ENCODE measurements around the gene RAG2.
A peak's percentile ranks its signal among the peaks of the same experiment; 100 is the strongest.

RAG2 gene

DNA sequence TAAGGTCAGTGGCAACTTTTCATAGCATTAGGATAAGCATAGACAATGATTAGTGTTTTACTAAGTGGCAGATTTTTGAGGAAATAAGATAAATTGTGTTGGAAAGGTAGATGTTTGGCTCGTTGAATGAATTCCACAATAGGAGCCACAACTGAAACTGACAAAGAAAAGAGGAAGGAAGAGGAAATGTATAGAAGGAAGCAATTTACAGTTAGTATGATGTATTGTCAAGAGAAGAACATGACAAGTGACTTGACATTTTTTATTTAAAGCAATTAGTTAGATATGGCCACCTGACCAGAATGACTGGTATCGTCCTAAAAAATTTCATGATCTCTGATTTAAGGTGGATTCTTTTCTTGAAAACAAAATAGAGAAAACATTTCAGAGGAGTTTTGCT, 3.1 kb upstream of the RAG2 start:
- Histone ChIP-seq H3K9ac (ENCODE audit: low read depth in 1 of 2, low read length in 2 of 2) (no peak overlapping the region), H3K27me3 (ENCODE audit: control insufficient read depth in 1 of 2, insufficient read depth in 2 of 2, low read length in 2 of 2) (no peaks in the 10 kb centered on the region), H3K4me1 (ENCODE audit: control insufficient read depth in 1 of 2, insufficient read depth in 2 of 2, low read length in 2 of 2) (peaks cover 0 to 3% of the 10 kb centered on the region in 2 donors), H3K36me3 (ENCODE audit: control insufficient read depth in 1 of 2, insufficient read depth in 2 of 2, low read length in 2 of 2) (no peaks in the 10 kb centered on the region), H3K27ac (ENCODE audit: low read depth, low read length) (no peak overlapping the region), H3K4me3 (ENCODE audit: low read depth in 1 of 2, low read length in 2 of 2) (no peak overlapping the region), H3K9me3 (ENCODE audit: control insufficient read depth in 1 of 2, low read length in 2 of 2) (no peaks in the 10 kb centered on the region)

DNA sequence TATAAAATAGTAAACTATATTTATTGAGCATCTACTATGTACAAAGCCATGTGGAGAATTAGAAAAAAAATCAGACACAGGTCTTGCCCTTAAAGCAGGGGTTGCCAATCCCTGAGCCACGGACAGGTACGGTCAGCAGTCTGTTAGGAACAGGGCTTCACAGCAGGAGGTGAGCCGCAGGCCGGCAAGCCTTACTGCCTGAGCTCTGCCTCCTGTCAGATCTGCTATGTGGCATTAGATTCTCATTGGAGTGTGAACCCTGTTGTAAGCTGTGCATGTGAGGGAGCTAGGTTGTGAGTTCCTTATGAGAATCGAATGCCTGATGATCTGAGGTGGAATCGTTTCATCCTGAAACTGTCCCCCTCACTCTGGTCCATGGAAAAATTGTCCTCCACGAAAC, 2.1 kb upstream of the RAG2 start:
- Histone ChIP-seq H3K9ac (ENCODE audit: low read depth in 1 of 2, low read length in 2 of 2) (no peak overlapping the region), H3K4me1 (ENCODE audit: control insufficient read depth in 1 of 2, insufficient read depth in 2 of 2, low read length in 2 of 2) (peaks cover 0 to 9% of the 10 kb centered on the region in 2 donors), H3K27me3 (ENCODE audit: control insufficient read depth in 1 of 2, insufficient read depth in 2 of 2, low read length in 2 of 2) (no peaks in the 10 kb centered on the region), H3K4me3 (ENCODE audit: low read depth in 1 of 2, low read length in 2 of 2) (no peak overlapping the region), H3K9me3 (ENCODE audit: control insufficient read depth in 1 of 2, low read length in 2 of 2) (no peaks in the 10 kb centered on the region), H3K36me3 (ENCODE audit: control insufficient read depth in 1 of 2, insufficient read depth in 2 of 2, low read length in 2 of 2) (no peaks in the 10 kb centered on the region), H3K27ac (ENCODE audit: low read depth, low read length) (no peak overlapping the region)

DNA sequence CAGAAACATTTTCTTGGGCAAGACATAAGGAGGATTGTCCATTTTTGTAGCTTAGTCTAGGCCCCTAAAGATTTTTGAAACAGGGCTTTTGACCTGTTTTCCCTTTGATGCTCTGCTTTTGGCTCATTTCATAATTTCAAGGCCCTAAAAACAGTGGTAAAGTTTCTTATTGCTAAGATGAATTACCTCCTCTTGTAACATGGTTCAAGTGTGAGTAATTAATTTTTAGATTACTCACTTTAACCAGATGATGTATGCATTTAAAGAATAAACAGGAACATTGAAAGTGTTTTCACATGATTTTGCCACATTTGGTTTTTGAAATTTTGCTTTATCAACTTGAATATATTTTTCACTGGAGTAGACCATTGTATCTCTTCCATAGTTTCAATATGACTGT, 1.2 kb downstream of the RAG2 start:
- no peak overlapping the region for H3K27ac ChIP-seq (ENCODE audit: low read depth, low read length)
- no peaks in the 10 kb centered on the region for H3K9me3 ChIP-seq (ENCODE audit: control insufficient read depth in 1 of 2, low read length in 2 of 2)
- H3K4me1 ChIP-seq (ENCODE audit: control insufficient read depth in 1 of 2, insufficient read depth in 2 of 2, low read length in 2 of 2) = peaks cover 0 to 8% of the 10 kb centered on the region in 2 donors
- no peaks in the 10 kb centered on the region for H3K36me3 ChIP-seq (ENCODE audit: control insufficient read depth in 1 of 2, insufficient read depth in 2 of 2, low read length in 2 of 2)
- no peak overlapping the region for H3K9ac ChIP-seq (ENCODE audit: low read depth in 1 of 2, low read length in 2 of 2)
- H3K27me3 ChIP-seq (ENCODE audit: control insufficient read depth in 1 of 2, insufficient read depth in 2 of 2, low read length in 2 of 2) = peaks cover 0 to 4% of the 10 kb centered on the region in 2 donors
- H3K4me3 ChIP-seq (ENCODE audit: low read depth in 1 of 2, low read length in 2 of 2) = no peak overlapping the region

DNA sequence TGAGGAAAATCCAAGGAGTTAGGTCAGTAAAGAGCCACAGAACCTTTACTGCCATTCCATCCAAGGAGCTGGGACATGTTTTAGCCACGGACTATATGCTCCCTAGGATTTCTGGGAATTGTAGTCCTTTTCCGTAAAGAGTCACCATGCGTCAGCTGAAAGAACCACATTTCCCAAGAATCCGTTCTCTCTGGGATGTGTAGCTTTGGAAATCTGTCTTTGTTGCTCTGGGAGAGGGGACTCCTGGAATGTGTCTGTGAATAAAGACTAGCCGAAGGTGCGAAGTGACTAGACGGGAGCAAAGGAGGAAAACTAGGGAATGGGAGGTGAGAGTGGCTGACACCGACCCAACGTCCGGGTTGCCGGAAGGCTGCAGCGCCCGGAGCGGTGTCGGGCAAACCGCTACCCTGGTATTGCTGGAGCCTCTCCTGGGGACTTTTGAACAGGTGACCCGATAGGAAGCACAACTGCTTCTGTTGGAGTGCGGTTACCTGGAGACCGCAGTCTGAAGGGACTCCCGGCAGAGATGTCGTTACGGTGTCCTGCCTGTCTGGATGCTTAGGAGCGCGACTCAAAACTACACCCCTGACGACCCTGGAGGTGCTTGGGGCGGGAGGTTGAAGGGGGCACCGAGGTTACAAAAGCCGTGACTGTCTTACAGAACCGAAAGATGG, 3.6 kb downstream of the RAG2 start, which contains the start of gene IFTAP:
Gene IFTAP (plus strand): TSS at position 187 of the 674 bp plus-strand sequence. CDS start 15,602 bp downstream, outside the sequence.
- Histone ChIP-seq H3K27me3 (ENCODE audit: control insufficient read depth in 1 of 2, insufficient read depth in 2 of 2, low read length in 2 of 2) (peaks cover 0 to 4% of the 10 kb centered on the region in 2 donors), H3K4me3 (ENCODE audit: low read depth in 1 of 2, low read length in 2 of 2) (peak within 1 kb of the TSS; percentile 92 to 94), H3K36me3 (ENCODE audit: control insufficient read depth in 1 of 2, insufficient read depth in 2 of 2, low read length in 2 of 2) (no peaks in the 10 kb centered on the region), H3K4me1 (ENCODE audit: control insufficient read depth in 1 of 2, insufficient read depth in 2 of 2, low read length in 2 of 2) (peaks cover 0 to 8% of the 10 kb centered on the region in 2 donors), H3K9me3 (ENCODE audit: control insufficient read depth in 1 of 2, low read length in 2 of 2) (no peaks in the 10 kb centered on the region), H3K9ac (ENCODE audit: low read depth in 1 of 2, low read length in 2 of 2) (peak within 1 kb of the TSS; percentile 49 to 67), H3K27ac (ENCODE audit: low read depth, low read length) (no peak within 1 kb of the TSS)

DNA sequence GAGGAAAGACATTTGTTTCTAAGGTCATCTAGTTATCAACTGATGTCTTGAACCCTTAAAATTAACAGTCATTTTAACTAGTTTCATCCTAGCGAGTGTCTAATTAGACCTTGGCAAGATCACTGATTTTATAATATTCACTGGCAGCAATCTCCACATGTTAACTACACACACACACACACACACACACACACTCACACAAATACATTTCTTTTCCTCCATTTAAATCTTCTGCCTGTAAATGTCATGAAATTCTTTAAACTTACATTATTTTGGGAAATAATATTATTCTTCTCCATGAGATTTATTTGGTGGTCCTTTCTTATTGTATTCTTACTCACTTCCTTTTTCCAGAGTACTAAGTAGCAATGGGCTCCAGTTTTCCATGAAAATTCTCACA, 6.6 kb downstream of the RAG2 start:
- no peak overlapping the region for H3K27ac ChIP-seq (ENCODE audit: low read depth, low read length)
- H3K9me3 ChIP-seq (ENCODE audit: control insufficient read depth in 1 of 2, low read length in 2 of 2) = no peaks in the 10 kb centered on the region
- H3K4me3 ChIP-seq (ENCODE audit: low read depth in 1 of 2, low read length in 2 of 2) = no peak overlapping the region
- H3K9ac ChIP-seq (ENCODE audit: low read depth in 1 of 2, low read length in 2 of 2) = no peak overlapping the region
- H3K4me1 ChIP-seq (ENCODE audit: control insufficient read depth in 1 of 2, insufficient read depth in 2 of 2, low read length in 2 of 2) = peaks cover 0 to 8% of the 10 kb centered on the region in 2 donors
- no peaks in the 10 kb centered on the region for H3K36me3 ChIP-seq (ENCODE audit: control insufficient read depth in 1 of 2, insufficient read depth in 2 of 2, low read length in 2 of 2)
- H3K27me3 ChIP-seq (ENCODE audit: control insufficient read depth in 1 of 2, insufficient read depth in 2 of 2, low read length in 2 of 2) = peaks cover 0 to 4% of the 10 kb centered on the region in 2 donors

DNA sequence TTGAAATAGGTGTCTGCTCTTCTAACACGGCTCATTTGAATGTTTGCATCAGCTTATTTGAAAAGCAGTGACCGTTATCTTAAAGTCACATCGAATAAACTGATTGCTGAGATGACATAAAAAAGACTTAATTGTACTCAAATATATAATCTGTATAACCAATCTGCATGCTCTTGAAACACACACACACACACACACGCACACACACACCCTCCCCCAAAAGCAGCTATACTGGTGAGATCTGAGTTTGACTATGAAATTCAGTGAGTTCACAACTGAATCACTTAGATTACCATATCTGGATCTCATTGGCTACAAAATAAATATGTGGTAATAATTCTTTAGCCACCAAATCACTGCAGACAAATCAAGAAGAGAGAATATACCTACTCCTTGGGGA, 7.5 kb downstream of the RAG2 start:
- no peaks in the 10 kb centered on the region for H3K36me3 ChIP-seq (ENCODE audit: control insufficient read depth in 1 of 2, insufficient read depth in 2 of 2, low read length in 2 of 2)
- H3K9ac ChIP-seq (ENCODE audit: low read depth in 1 of 2, low read length in 2 of 2) = no peak overlapping the region
- peaks cover 0 to 6% of the 10 kb centered on the region in 2 donors for H3K4me1 ChIP-seq (ENCODE audit: control insufficient read depth in 1 of 2, insufficient read depth in 2 of 2, low read length in 2 of 2)
- no peak overlapping the region for H3K27ac ChIP-seq (ENCODE audit: low read depth, low read length)
- H3K9me3 ChIP-seq (ENCODE audit: control insufficient read depth in 1 of 2, low read length in 2 of 2) = no peaks in the 10 kb centered on the region
- peaks cover 0 to 4% of the 10 kb centered on the region in 2 donors for H3K27me3 ChIP-seq (ENCODE audit: control insufficient read depth in 1 of 2, insufficient read depth in 2 of 2, low read length in 2 of 2)
- no peak overlapping the region for H3K4me3 ChIP-seq (ENCODE audit: low read depth in 1 of 2, low read length in 2 of 2)

DNA sequence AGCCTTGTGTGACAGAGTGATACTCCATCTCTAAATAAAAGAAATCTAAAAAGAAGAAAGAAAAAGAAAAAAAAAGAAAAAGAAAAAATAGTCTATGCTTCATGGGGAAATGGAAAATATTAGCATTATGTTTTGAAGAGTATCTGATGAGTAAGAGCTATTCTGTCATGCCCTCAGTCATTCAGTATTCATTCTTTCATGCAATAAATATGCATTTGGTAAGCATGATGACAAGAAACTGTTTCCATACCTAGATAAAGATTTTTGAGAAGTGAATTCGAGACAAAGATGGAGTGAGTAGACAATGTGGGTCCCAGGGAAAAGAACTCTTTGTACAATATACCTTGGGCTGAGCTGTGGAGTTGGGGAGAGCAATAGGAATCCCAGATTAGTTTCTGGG, 9.9 kb downstream of the RAG2 start:
- no peaks in the 10 kb centered on the region for H3K36me3 ChIP-seq (ENCODE audit: control insufficient read depth in 1 of 2, insufficient read depth in 2 of 2, low read length in 2 of 2)
- no peak overlapping the region for H3K9ac ChIP-seq (ENCODE audit: low read depth in 1 of 2, low read length in 2 of 2)
- peaks cover 0 to 4% of the 10 kb centered on the region in 2 donors for H3K27me3 ChIP-seq (ENCODE audit: control insufficient read depth in 1 of 2, insufficient read depth in 2 of 2, low read length in 2 of 2)
- no peaks in the 10 kb centered on the region for H3K9me3 ChIP-seq (ENCODE audit: control insufficient read depth in 1 of 2, low read length in 2 of 2)
- H3K4me3 ChIP-seq (ENCODE audit: low read depth in 1 of 2, low read length in 2 of 2) = no peak overlapping the region
- H3K27ac ChIP-seq (ENCODE audit: low read depth, low read length) = no peak overlapping the region
- H3K4me1 ChIP-seq (ENCODE audit: control insufficient read depth in 1 of 2, insufficient read depth in 2 of 2, low read length in 2 of 2) = no peaks in the 10 kb centered on the region

DNA sequence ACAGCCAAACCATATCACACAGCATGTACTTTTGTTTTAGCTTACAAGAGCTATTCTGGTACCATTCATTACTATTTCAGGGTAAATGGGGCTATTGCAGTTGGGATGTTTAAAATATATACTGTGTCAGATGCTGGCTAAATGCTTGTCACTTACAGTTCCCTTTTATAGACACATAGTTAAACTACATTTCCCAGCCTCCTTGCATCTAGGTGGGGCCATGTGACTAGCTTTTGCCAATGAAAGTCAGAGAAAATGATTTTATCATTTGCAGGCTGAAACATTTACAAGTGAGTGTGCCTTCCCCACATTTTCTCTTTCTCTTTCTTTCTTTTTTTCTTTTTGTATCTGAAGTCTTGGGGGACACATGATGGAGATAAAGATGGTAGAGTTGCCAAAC, 11.5 kb downstream of the RAG2 start:
- no peaks in the 10 kb centered on the region for H3K27me3 ChIP-seq (ENCODE audit: control insufficient read depth in 1 of 2, insufficient read depth in 2 of 2, low read length in 2 of 2)
- no peaks in the 10 kb centered on the region for H3K36me3 ChIP-seq (ENCODE audit: control insufficient read depth in 1 of 2, insufficient read depth in 2 of 2, low read length in 2 of 2)
- H3K4me1 ChIP-seq (ENCODE audit: control insufficient read depth in 1 of 2, insufficient read depth in 2 of 2, low read length in 2 of 2) = no peaks in the 10 kb centered on the region
- no peak overlapping the region for H3K4me3 ChIP-seq (ENCODE audit: low read depth in 1 of 2, low read length in 2 of 2)
- H3K9me3 ChIP-seq (ENCODE audit: control insufficient read depth in 1 of 2, low read length in 2 of 2) = no peaks in the 10 kb centered on the region
- no peak overlapping the region for H3K9ac ChIP-seq (ENCODE audit: low read depth in 1 of 2, low read length in 2 of 2)
- H3K27ac ChIP-seq (ENCODE audit: low read depth, low read length) = no peak overlapping the region

DNA sequence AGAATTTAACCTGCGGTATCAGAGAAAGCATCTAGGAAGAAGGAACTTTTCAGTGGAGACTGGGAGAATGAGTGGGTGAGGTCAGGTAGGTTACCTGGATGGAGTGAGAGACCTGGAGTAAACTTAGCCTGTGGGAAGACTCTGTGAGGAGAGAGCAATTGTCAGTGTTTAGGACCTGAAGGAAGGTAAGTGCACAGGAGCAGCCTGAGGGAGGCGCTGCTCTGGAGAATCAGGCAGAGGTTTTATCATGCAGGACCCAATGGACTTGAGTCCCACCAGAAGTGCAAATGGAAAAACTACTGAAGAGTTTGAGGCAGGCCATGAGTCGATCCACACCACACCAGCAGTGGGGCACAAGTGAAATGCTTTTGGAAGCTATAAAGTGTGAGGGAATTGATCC, 14.4 kb downstream of the RAG2 start:
- Histone ChIP-seq H3K36me3 (ENCODE audit: control insufficient read depth in 1 of 2, insufficient read depth in 2 of 2, low read length in 2 of 2) (no peaks in the 10 kb centered on the region), H3K27ac (ENCODE audit: low read depth, low read length) (no peak overlapping the region), H3K9me3 (ENCODE audit: control insufficient read depth in 1 of 2, low read length in 2 of 2) (no peaks in the 10 kb centered on the region), H3K27me3 (ENCODE audit: control insufficient read depth in 1 of 2, insufficient read depth in 2 of 2, low read length in 2 of 2) (no peaks in the 10 kb centered on the region), H3K4me1 (ENCODE audit: control insufficient read depth in 1 of 2, insufficient read depth in 2 of 2, low read length in 2 of 2) (no peaks in the 10 kb centered on the region), H3K9ac (ENCODE audit: low read depth in 1 of 2, low read length in 2 of 2) (no peak overlapping the region), H3K4me3 (ENCODE audit: low read depth in 1 of 2, low read length in 2 of 2) (no peak overlapping the region)

DNA sequence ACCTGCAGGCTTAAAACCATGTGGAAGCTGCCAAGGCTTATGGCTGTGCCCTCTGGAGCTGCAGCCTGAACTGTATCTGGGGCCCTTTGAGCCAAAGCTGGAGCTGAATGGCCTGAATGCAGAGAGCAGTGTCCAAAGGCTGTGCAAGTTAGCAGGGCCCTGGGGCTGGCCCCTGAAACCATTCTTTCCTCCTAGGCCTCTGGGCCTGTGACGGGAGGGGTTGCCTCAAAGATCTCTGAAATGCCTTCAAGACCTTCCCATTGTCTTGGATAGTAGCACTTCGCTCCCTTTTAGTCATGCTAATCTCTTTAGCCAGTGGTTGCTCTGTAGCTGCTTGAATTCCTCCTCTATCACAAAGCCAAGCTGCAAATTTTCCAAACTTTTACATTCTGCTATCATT, 16.5 kb downstream of the RAG2 start:
- Histone ChIP-seq H3K9me3 (ENCODE audit: control insufficient read depth in 1 of 2, low read length in 2 of 2) (no peaks in the 10 kb centered on the region), H3K9ac (ENCODE audit: low read depth in 1 of 2, low read length in 2 of 2) (no peak overlapping the region), H3K4me3 (ENCODE audit: low read depth in 1 of 2, low read length in 2 of 2) (no peak overlapping the region), H3K27ac (ENCODE audit: low read depth, low read length) (no peak overlapping the region), H3K36me3 (ENCODE audit: control insufficient read depth in 1 of 2, insufficient read depth in 2 of 2, low read length in 2 of 2) (no peaks in the 10 kb centered on the region), H3K27me3 (ENCODE audit: control insufficient read depth in 1 of 2, insufficient read depth in 2 of 2, low read length in 2 of 2) (no peaks in the 10 kb centered on the region), H3K4me1 (ENCODE audit: control insufficient read depth in 1 of 2, insufficient read depth in 2 of 2, low read length in 2 of 2) (no peaks in the 10 kb centered on the region)
